ENCODE measurements around the gene SMG7. TPM values are rescaled to one million over a fixed set of nuclear protein-coding genes. Genes with fewer than 3 reads are reported as not detected.

SMG7 gene
- total RNA-seq, 1 donor from 2014 or later = 66.2 TPM

DNA sequence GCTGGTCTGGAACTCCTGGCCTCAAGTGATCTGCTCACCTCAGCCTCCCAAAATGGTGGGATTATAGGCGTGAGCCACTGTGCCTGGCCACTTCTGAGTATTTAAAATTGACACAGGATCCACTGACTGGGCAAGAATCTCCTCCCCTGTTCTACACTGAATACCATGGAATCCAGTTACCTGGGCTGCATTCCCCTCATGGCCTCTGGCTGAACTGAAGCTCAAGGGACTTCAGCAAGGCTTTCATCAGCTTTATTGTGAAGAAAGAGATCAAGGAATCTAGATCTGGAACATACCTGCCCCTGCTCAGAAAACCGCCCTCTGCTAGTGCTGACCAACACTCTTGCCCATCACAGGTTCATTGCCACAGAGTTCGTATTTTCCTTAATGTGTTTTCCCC lies 97.5 kb downstream of the SMG7 start:
- no peak overlapping the region for H3K4me3 Mint-ChIP-seq (ENCODE audit: unreplicated experiment)
- peaks cover 2% of the 10 kb centered on the region for H3K4me1 Mint-ChIP-seq (ENCODE audit: low read depth, unreplicated experiment)
- no peaks in the 10 kb centered on the region for H3K9me3 Mint-ChIP-seq (ENCODE audit: unreplicated experiment)
- H3K27ac Mint-ChIP-seq (ENCODE audit: unreplicated experiment) = no peak overlapping the region
- DNase-seq = no peak
- TF ChIP-seq, protein P1, sequence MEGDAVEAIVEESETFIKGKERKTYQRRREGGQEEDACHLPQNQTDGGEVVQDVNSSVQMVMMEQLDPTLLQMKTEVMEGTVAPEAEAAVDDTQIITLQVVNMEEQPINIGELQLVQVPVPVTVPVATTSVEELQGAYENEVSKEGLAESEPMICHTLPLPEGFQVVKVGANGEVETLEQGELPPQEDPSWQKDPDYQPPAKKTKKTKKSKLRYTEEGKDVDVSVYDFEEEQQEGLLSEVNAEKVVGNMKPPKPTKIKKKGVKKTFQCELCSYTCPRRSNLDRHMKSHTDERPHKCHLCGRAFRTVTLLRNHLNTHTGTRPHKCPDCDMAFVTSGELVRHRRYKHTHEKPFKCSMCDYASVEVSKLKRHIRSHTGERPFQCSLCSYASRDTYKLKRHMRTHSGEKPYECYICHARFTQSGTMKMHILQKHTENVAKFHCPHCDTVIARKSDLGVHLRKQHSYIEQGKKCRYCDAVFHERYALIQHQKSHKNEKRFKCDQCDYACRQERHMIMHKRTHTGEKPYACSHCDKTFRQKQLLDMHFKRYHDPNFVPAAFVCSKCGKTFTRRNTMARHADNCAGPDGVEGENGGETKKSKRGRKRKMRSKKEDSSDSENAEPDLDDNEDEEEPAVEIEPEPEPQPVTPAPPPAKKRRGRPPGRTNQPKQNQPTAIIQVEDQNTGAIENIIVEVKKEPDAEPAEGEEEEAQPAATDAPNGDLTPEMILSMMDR (IDR thresholded peaks at IDR 0.05; ENCODE audit: partially characterized antibody, unreplicated experiment) = no peak
- H3K27me3 Mint-ChIP-seq (ENCODE audit: unreplicated experiment) = peaks cover 7% of the 10 kb centered on the region
- no peaks in the 10 kb centered on the region for H3K36me3 Mint-ChIP-seq (ENCODE audit: unreplicated experiment)

DNA sequence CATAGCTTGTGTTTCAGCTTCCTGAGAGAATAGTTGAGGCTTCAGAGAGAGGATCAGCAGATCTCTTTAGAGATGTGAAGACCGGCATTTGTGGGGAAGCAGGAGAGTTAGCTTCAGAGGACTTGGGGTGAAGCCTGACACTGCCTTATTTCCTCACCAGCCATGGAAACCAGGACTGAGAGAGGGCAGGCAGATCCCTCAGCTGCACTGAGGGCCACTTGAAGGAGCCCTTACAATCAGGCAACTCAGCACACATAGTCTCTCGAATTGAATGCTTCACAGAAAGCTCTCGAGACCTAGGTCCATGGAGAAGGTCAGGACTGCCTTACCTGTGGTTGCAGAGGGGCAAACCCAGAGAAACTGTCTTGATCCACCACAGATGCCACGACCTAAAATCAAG lies 98.2 kb downstream of the SMG7 start:
- no peaks in the 10 kb centered on the region for H3K36me3 Mint-ChIP-seq (ENCODE audit: unreplicated experiment)
- no peak for DNase-seq
- peaks cover 6% of the 10 kb centered on the region for H3K27me3 Mint-ChIP-seq (ENCODE audit: unreplicated experiment)
- H3K4me1 Mint-ChIP-seq (ENCODE audit: low read depth, unreplicated experiment) = peaks cover 2% of the 10 kb centered on the region
- TF ChIP-seq, protein P1 (IDR thresholded peaks at IDR 0.05; ENCODE audit: partially characterized antibody, unreplicated experiment) = no peak
- no peaks in the 10 kb centered on the region for H3K9me3 Mint-ChIP-seq (ENCODE audit: unreplicated experiment)
- no peak overlapping the region for H3K4me3 Mint-ChIP-seq (ENCODE audit: unreplicated experiment)
- no peak overlapping the region for H3K27ac Mint-ChIP-seq (ENCODE audit: unreplicated experiment)

DNA sequence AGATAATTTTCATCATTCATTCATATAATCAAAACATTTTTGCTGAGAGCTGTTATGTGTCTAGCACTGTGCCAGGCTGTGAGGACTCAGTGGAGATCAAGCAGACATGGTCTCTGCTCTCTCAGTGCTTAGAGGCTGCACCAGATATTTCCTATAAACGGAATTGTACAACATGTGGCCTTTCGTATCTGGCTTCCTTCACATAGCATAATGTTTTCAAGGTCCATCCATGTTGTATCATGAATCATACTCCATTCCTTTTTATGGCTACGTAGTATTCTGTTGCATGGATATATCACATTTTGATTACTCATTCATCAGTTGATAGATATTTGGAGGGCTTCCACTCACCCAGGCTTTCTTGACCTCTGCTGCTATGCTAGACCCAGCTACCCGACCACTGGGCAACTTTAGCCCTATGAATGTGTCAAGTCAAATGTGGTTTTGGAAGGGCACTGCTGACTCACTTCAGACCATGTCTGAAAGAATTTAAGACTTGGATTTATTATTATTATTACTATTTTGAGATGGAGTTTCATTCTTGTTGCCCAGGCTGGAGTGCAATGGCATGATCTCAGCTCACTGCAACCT lies 99.5 kb downstream of the SMG7 start:
- H3K9me3 Mint-ChIP-seq (ENCODE audit: unreplicated experiment) = no peaks in the 10 kb centered on the region
- no peak overlapping the region for H3K4me3 Mint-ChIP-seq (ENCODE audit: unreplicated experiment)
- no peak overlapping the region for H3K27ac Mint-ChIP-seq (ENCODE audit: unreplicated experiment)
- no peaks in the 10 kb centered on the region for H3K36me3 Mint-ChIP-seq (ENCODE audit: unreplicated experiment)
- TF ChIP-seq, protein P1 (IDR thresholded peaks at IDR 0.05; ENCODE audit: partially characterized antibody, unreplicated experiment) = no peak
- DNase-seq = no peak
- peaks cover 4% of the 10 kb centered on the region for H3K27me3 Mint-ChIP-seq (ENCODE audit: unreplicated experiment)
- H3K4me1 Mint-ChIP-seq (ENCODE audit: low read depth, unreplicated experiment) = peaks cover 8% of the 10 kb centered on the region

DNA sequence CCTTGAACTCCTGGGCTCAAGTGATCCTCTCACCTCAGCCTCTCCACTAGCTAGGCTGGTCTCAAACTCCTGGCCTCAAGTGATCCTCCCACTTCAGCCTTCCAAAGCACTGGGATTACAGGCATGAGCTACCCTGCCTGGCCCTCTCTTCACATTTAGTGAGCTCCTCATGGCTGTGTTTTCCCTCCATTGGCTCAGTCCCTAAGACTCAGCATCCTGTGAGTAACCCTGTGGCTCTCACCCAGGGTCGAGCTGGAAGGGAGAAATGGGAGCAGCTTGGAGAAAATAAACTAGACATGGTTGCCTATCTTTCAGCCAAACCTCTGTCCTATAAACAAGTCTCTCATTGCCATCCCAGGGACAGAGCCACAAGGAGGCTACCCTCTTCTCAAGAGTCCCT lies 100.4 kb downstream of the SMG7 start:
- Mint-ChIP-seq H3K36me3 (ENCODE audit: unreplicated experiment) (no peaks in the 10 kb centered on the region), H3K27me3 (ENCODE audit: unreplicated experiment) (peaks cover 4% of the 10 kb centered on the region), H3K27ac (ENCODE audit: unreplicated experiment) (no peak overlapping the region), H3K4me1 (ENCODE audit: low read depth, unreplicated experiment) (peaks cover 9% of the 10 kb centered on the region), H3K9me3 (ENCODE audit: unreplicated experiment) (no peaks in the 10 kb centered on the region), H3K4me3 (ENCODE audit: unreplicated experiment) (no peak overlapping the region)
- TF ChIP-seq, protein P1 (IDR thresholded peaks at IDR 0.05; ENCODE audit: partially characterized antibody, unreplicated experiment) = no peak
- no peak for DNase-seq

DNA sequence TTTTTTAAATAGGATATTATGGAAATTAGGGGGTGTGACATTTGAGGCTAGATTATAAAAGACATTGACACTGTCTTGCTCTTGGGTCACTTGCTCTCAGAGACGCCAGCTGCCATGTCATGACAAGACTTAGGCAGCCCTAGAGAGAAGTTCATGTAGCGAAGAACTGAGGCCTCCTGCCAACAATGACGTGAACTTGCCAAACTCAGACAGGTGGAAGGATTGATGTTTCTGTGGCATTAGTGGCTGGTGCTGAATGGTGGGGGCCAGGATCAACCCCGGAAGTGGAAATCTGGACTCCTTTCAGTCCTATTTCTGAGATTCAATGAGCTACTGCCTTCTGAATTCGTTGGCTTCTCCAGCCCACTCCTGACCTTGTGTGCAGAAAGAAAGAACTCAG lies 103.3 kb downstream of the SMG7 start:
- Mint-ChIP-seq H3K4me1 (ENCODE audit: low read depth, unreplicated experiment) (peaks cover 17% of the 10 kb centered on the region), H3K9me3 (ENCODE audit: unreplicated experiment) (no peaks in the 10 kb centered on the region), H3K4me3 (ENCODE audit: unreplicated experiment) (no peak overlapping the region), H3K27me3 (ENCODE audit: unreplicated experiment) (peaks cover 4% of the 10 kb centered on the region), H3K36me3 (ENCODE audit: unreplicated experiment) (no peaks in the 10 kb centered on the region), H3K27ac (ENCODE audit: unreplicated experiment) (no peak overlapping the region)
- no peak for DNase-seq
- TF ChIP-seq, protein P1 (IDR thresholded peaks at IDR 0.05; ENCODE audit: partially characterized antibody, unreplicated experiment) = no peak
